Suppressor macrophage treated with lipopolysaccharide for 4 hours (primary cell): ENCODE measurements around the gene PNPLA7.
A peak's percentile ranks its signal among the peaks of the same experiment; 100 is the strongest.
"Not testable (repeated sequence)": the region's sequence is repeated elsewhere in the genome, so short reads cannot be mapped to it uniquely, and the experiment has no call there.

Experiments
- DNase-seq: peaks from one replicate; pipeline ENCODE4 v3.0.0-alpha.2; 2020

PNPLA7 gene

GRCh38 chr9:137511758-137512463 is 38.3 kb downstream of the PNPLA7 start:
- no peak for DNase-seq

- DNase-seq, result not testable (repeated sequence)
Measured at GRCh38 chr9:137511126-137511525, 39.1 kb downstream of the PNPLA7 start.

DNA sequence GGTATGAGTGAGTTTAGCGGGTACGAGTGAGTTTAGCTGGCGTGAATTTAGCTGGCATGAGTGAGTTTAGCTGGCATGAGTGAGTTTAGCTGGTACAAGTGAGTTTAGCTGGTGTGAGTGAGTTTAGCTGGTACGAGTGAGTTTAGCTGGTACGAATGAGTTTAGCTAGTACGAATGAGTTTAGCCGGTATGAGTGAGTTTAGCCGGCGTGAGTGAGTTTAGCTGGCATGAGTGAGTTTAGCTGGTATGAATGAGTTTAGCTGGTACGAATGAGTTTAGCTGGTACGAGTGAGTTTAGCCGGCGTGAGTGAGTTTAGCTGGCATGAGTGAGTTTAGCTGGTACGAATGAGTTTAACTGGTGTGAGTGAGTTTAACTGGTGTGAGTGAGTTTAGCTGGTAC is 41.0 kb downstream of the PNPLA7 start:
- DNase-seq, result no peak

DNA sequence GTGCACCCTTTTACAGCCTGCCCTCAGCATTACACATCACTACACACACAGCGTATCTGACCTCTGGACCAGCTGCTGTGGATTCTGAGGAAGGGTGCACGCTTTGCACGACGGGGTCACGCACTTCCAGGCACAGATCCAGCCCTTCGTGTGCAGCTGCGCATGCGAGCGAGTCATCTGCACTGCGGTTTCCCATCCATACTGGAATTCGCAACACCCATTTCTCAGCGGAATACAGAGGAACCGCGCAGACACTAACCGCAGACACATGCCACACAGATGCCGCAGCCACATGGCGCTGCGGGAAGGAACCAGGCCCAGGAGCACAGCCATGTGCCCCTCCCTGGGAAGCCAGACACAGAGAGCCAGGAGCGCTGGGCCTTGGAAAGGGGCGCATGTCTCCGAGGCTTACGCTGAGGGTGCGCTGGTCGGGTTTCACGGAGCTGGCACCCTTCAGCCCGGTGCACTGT is 43.5 kb downstream of the PNPLA7 start:
- no peak for DNase-seq

DNA sequence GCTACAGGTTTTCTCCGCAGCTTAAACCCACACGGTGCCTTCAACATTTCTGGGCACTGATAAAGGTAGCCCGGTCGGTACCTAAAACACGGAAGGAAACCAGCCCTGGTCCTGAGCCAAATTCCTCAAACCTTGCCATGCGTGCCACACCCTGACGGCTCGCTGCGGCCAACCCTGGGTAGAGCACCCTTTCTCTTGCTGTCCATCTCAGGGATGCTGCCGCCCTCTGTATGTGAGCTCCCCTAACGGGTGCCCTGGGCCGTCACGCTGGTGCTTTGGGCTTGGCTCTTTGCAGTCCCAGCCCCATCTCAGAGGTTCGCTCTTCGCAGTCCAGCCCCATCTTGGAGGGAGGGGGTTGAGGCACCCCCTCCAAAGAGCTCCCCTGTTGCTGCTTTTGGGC is 43.9 kb downstream of the PNPLA7 start:
- no peak for DNase-seq

GRCh38 chr9:137505421-137506140 is 44.6 kb downstream of the PNPLA7 start:
- no peak for DNase-seq

- DNase-seq, result no peak
Measured at GRCh38 chr9:137504432-137504777, 45.8 kb downstream of the PNPLA7 start.

- no peak for DNase-seq
Measured at GRCh38 chr9:137502008-137502911, 47.9 kb downstream of the PNPLA7 start.

DNA sequence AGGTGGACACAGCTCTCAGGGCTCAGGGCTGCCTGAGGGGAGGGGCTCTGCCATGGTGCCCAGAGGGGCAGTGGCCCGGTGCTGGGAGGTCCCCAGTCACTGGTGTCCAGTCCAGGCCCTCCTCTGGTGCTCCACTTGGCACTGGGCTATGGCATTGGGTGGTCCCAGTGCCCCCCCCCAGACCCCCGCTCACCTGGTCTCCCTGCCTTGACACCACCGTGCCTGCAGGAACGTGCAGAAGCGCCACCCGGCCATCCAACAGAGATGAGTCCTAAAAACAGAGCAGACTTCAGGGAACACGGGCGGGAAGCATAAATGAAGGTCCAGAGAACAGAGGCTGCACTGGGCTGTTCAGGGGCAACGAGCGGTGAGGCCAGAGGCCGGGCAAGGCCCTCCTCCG is 48.7 kb downstream of the PNPLA7 start:
- DNase-seq, result no peak

DNA sequence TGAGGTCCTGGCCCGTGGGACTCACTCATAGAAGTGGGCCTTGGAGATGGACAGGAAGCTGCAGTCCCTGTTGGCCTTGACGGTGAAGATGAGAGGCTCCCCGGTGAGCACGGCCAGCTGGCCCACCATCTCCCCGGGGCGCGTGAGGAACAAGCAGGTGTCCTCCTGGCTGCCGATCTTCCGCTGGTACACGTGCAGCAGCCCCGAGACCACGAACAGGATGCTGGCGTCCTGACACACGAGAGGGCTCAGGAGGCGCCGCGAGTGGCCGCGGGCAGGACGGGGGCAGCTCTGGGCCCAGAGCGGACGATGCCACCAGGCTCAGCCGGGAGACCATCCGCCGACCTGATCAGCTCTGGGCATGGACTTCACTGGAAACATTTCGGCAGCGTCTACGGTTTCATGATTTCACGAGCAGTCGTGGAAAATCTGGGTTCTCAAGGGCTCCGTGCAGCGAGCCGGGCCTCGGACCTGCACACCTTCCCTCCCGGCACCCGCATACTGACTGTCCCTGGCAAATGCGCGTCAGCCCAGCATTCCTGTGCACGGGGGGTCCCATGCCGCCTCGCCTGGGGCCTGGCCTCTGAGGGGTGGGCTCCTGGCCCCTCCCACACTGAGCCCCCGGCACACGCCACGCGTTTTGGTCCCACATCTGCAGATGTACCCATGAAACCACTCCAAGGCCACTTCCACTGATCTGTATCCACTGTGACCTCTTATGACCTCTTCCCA is 49.4 kb downstream of the PNPLA7 start:
- no peak for DNase-seq

DNA sequence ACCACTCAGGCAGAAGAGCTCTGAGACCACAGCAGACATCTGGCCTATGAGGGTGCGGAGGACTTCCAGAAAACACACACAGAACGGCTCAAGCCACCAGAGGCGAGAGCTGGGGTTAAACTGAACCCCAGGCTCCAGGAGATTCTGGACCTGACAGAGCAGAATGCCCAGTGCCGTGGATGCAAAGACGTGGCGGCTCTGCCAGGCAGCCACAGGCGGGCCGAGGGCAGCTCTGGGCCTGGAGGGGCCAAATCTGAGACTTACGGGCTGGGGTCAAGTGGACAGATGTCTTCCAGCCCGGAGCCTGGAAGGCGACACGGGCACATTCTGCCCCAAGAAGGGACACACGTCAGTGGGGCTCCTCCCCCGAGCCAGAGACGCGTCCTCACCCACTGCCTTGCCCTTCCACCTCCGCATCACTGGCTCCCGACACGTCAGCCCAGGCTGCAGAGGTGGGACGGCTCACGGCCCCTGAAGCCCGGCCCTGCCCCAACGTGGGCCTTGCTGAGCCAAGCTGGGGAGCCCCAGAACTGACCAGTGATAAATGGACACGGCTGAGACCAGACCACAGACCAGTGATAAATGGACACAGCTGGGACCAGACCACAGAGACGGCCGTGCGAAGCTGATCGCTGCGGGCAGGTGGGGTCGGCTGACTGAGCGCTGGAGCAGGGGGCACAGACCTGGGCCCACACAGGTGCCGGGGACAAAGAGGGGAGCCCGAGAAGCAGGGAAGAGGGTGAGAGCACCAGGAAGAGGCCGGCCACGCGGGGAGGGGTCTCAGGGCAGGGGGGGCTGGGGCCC is 50.1 kb downstream of the PNPLA7 start:
- DNase-seq, result no peak

- DNase-seq, result no peak
Measured at GRCh38 chr9:137499416-137499815, 50.8 kb downstream of the PNPLA7 start.

DNA sequence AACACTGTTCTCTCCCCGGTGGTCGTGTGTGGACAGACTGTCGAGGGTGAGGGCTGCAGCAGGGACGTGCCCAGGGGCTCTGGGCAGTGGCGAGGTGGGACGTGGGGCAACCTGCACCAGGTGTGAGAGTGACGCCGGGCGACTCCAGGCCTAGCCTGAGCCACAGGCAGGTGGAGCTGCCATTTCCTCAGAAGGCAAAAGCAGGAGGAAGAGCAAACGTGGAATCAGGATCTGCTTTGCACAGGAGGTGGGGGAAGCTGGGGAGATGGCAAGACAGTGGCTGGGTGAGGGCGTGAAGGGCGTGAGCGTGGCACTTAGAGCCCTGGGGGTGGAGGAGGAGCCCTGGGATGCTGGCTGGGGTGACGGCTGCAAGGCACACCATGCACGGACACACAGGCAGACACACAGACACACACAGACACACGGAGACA is 51.5 kb downstream of the PNPLA7 start:
- no peak for DNase-seq

DNA sequence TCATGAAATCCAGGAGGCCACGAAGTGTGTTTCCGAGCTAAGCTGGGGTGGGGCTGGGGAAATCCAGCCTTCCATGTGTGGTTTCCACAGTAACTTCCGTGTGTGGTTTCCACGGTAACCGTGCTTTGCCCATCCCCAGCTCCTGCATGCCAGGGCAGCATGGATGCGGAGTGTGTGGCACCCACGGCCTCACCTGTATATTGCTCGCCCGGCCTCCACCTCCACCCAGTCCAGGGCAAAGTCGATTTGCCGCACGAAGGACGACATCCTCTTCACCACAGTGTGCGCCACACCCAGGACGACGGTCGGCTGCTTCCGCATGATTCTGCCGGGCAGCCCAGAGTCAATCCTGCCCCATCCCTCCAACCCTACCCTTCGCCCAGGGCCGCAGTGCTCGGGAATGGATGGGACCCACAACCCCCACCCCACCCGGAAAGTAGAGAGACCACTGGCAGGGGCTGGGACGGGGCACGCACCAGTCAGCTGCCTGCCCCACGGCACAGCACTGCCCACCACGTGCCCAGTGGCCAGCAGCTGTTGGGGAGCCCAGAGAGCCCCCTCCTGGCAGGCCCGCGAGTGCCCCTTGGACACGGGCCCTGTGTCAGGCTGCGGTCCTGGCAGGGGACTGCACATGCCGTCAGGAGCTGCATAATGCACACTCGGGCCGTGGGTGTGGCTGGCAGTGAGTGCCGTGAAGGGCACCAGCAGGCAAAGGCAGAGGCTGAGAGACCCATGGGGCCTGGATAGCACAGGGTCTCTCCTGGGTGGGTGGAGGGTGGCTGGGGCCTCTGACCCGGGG is 52.1 kb downstream of the PNPLA7 start:
- no peak for DNase-seq

GRCh38 chr9:137496601-137497375 is 53.4 kb downstream of the PNPLA7 start:
- no peak for DNase-seq

GRCh38 chr9:137494550-137495351 is 55.5 kb downstream of the PNPLA7 start:
- DNase-seq, result no peak

GRCh38 chr9:137494104-137494544 is 56.1 kb downstream of the PNPLA7 start:
- peak; percentile 70 for DNase-seq

DNA sequence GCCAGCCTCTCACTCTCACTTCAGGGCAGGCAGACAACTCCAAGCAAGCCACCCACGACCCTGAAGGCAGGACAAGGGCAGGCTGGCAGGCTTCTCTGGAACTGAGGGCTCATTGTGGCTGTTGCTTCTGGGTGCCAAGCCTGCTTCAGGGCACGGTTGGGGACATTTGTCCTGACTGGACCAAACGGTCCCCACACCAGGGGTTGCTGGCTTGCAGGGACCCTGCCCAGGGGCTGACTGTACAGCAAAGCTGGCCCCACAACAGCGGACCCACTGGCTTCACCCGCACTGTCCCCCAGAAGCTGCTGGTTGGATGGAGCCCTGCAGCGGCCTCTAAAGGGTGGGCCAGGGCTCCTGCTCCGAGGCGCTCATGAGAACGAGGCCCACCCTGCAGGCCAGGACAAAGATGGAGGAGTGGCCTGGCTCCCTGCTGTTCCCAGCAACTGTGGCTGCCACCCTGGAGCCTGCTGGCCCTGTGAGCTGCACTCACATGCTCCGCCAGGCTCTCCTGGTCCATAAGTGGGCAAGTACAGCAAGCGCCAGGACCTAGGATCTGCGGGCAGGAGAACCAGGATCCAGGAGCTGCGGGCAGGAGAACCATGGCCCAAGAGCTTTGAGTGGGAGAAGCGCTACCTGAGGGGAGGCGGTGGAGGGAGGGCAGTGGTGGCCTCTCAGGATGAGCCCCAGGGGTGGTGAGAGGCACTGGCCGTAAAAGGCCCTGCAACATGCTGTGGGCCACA is 56.7 kb downstream of the PNPLA7 start:
- DNase-seq, result no peak
